Fibroblast of the aortic adventitia (primary cell): Measurements from ENCODE around the gene RPUSD1. TPM values are rescaled to one million over a fixed set of nuclear protein-coding genes. Genes with fewer than 3 reads are reported as not detected.
"Not testable (repeated sequence)": the region's sequence is repeated elsewhere in the genome, so short reads cannot be mapped to it uniquely, and the experiment has no call there.

Source experiments
- DNase-seq: peaks from one replicate; pipeline ENCODE4 v3.0.0-alpha.2; 2010; ENCODE audit warnings: low read depth
- H3K4me3 ChIP-seq: 2 replicates; pipeline ENCODE4 v1.5.1; 2011; ENCODE audit warnings: low read depth, mild to moderate bottlenecking, control low read depth, low read length, moderate library complexity
- CTCF ChIP-seq: IDR thresholded peaks from 2 replicates; pipeline ENCODE4 v1.5.1; 2011; ENCODE audit warnings: mild to moderate bottlenecking, low read length, control low read depth, inconsistent platforms; ENCODE audit not compliant: insufficient read depth
- total RNA-seq: library from RNA; depleted of rRNA; stranded (reverse); fragments of >200 nt; gene quantifications from 2 replicates; pipeline ENCODE4 v1.2.3, GENCODE V29; 2012; ENCODE audit warnings: low replicate concordance

The RPUSD1 gene
- total RNA-seq, 1 donor: 20.3 TPM

- TF ChIP-seq CTCF: no peak
- no peak for DNase-seq
- no peak overlapping the region for H3K4me3 ChIP-seq
These were observed 36.0 kb upstream of the RPUSD1 start for GRCh38 chr16:824194-824593.

GRCh38 chr16:822909-823297, 34.7 kb upstream of the RPUSD1 start:
- no peak for DNase-seq
- TF ChIP-seq CTCF: no peak
- H3K4me3 ChIP-seq: no peak overlapping the region

GRCh38 chr16:822174-822908, 34.2 kb upstream of the RPUSD1 start:
- DNase-seq: no peak
- TF ChIP-seq CTCF: no peak
- H3K4me3 ChIP-seq: no peak overlapping the region

GRCh38 chr16:821751-822150, 33.6 kb upstream of the RPUSD1 start:
- no peak for DNase-seq
- no peak overlapping the region for H3K4me3 ChIP-seq
- no peak for TF ChIP-seq CTCF

GRCh38 chr16:820748-821147, 32.6 kb upstream of the RPUSD1 start:
- TF ChIP-seq CTCF: no peak
- DNase-seq: no peak
- no peak overlapping the region for H3K4me3 ChIP-seq

- H3K4me3 ChIP-seq, DNase-seq: not testable (repeated sequence)
These were observed 31.8 kb upstream of the RPUSD1 start for GRCh38 chr16:820044-820408.

- no peak for TF ChIP-seq CTCF
- no peak for DNase-seq
- H3K4me3 ChIP-seq: no peak overlapping the region
These were observed 31.3 kb upstream of the RPUSD1 start for GRCh38 chr16:819336-820043.
